Caco-2 (cell line): ENCODE measurements around the gene PRRX2. TPM values are rescaled to one million over a fixed set of nuclear protein-coding genes. Genes with fewer than 3 reads are reported as not detected.

Experiments used
- BruUV-seq: library from RNA; stranded (reverse); fragments of 400-500 nt; replicated peaks from 2 replicates; lab custom pipeline; 2021; lab: Mats Ljungman, UMichigan
- CTCF ChIA-PET: fragments of 300-600 bp; sonication (Branson Sonifier 250); formaldehyde crosslinking; loops from one replicate; lab custom pipeline; 2022; ENCODE audit warnings: antibody characterized with exemption; lab: Charles Lee
- POLR2A ChIA-PET: fragments of 300-600 bp; sonication (Branson Sonifier 250); formaldehyde crosslinking; loops from one replicate; lab custom pipeline; 2022; ENCODE audit warnings: antibody characterized with exemption; lab: Charles Lee
- DNase-seq, 2 experiments: peaks; one replicate each; pipeline versions ENCODE4 v3.0.0 to v3.0.0-alpha.2; 2020 to 2022
- H3K27me3 ChIP-seq: replicated peaks from 2 replicates; pipeline ENCODE4 v1.6.0; 2011; ENCODE audit warnings: low read length; ENCODE audit not compliant: control insufficient read depth, insufficient read depth
- H3K36me3 ChIP-seq: 2 replicates; pipeline ENCODE4 v1.5.1; 2011; ENCODE audit warnings: low read length; ENCODE audit not compliant: control insufficient read depth, insufficient read depth
- H3K4me1 ChIP-seq: fragments of 250-450 bp; sonication (Bioruptor Pico); 2 replicates; pipeline ENCODE4 v1.5.1; 2020; ENCODE audit warnings: mild to moderate bottlenecking
- H3K4me3 ChIP-seq: 2 replicates; pipeline ENCODE4 v1.5.1; 2011; ENCODE audit warnings: low read depth, mild to moderate bottlenecking, control low read depth, low read length
- H3K9me3 ChIP-seq: fragments of 250-450 bp; sonication (Bioruptor Pico); 2 replicates; pipeline ENCODE4 v1.5.1; 2020; ENCODE audit warnings: mild to moderate bottlenecking, moderate library complexity
- H3K27ac Mint-ChIP-seq: one replicate; pipeline ENCODE4 v1.8.0; 2022; ENCODE audit warnings: mixed read lengths; ENCODE audit not compliant: unreplicated experiment
- H3K27me3 Mint-ChIP-seq: one replicate; pipeline ENCODE4 v1.8.0; 2022; ENCODE audit warnings: mixed read lengths; ENCODE audit not compliant: insufficient read depth, unreplicated experiment
- H3K36me3 Mint-ChIP-seq: one replicate; pipeline ENCODE4 v1.8.0; 2022; ENCODE audit warnings: mild to moderate bottlenecking, mixed read lengths; ENCODE audit not compliant: insufficient read depth, unreplicated experiment
- H3K4me1 Mint-ChIP-seq: one replicate; pipeline ENCODE4 v1.8.0; 2022; ENCODE audit warnings: low read depth, mixed read lengths; ENCODE audit not compliant: unreplicated experiment
- H3K4me3 Mint-ChIP-seq: one replicate; pipeline ENCODE4 v1.8.0; 2022; ENCODE audit warnings: mild to moderate bottlenecking, moderate library complexity, mixed read lengths; ENCODE audit not compliant: unreplicated experiment
- H3K9me3 Mint-ChIP-seq: one replicate; pipeline ENCODE4 v1.8.0; 2022; ENCODE audit warnings: mixed read lengths; ENCODE audit not compliant: unreplicated experiment
- CTCF ChIP-seq, 2 experiments: fragments of 200-600 bp in 1 of 2; IDR thresholded peaks; 1 replicate in 1 of 2; 2 replicates in 1 of 2; pipeline versions ENCODE4 v1.5.1 to v1.8.0; 2011 to 2022; ENCODE audit warnings: antibody characterized with exemption in 1 of 2, control low read depth in 1 of 2, inconsistent platforms in 1 of 2, low read depth in 1 of 2, low read length in 1 of 2, mild to moderate bottlenecking in 1 of 2, moderate library complexity in 1 of 2; ENCODE audit not compliant: insufficient read depth in 1 of 2, severe bottlenecking in 1 of 2, unreplicated experiment in 1 of 2
- intact Hi-C: fragments of 100-400 bp; cut with micrococcal nuclease; formaldehyde crosslinking; loops from one replicate; pipeline ENCODE4 v1.10.0; 2022; ENCODE audit not compliant: unreplicated experiment
- total RNA-seq: library from RNA; stranded (reverse); gene quantifications from 2 replicates; pipeline ENCODE4 v1.2.3, GENCODE V29; 2022

PRRX2 gene
- total RNA-seq, 1 experiment from 2014 or later, result not detected

- H3K27me3 Mint-ChIP-seq, result peaks cover 8% of the 10 kb centered on the region
These were observed 12.0 kb downstream of the PRRX2 start for GRCh38 chr9:129677456-129677855.

GRCh38 chr9:129678844-129679243, 13.4 kb downstream of the PRRX2 start:
- no peaks in the 10 kb centered on the region for H3K9me3 ChIP-seq
- POLR2A ChIA-PET, result no interaction called here

More at GRCh38 chr9:129677456-129677855, 12.0 kb downstream of the PRRX2 start:
- Mint-ChIP-seq H3K36me3 (no peaks in the 10 kb centered on the region), H3K4me3 (no peak overlapping the region), H3K4me1 (no peaks in the 10 kb centered on the region), H3K9me3 (no peaks in the 10 kb centered on the region), H3K27ac (no peak overlapping the region)
- no peak overlapping the region for H3K4me3 ChIP-seq
- H3K4me1 ChIP-seq, result no peaks in the 10 kb centered on the region
- H3K27me3 ChIP-seq, result no peaks in the 10 kb centered on the region
- no peaks in the 10 kb centered on the region for H3K9me3 ChIP-seq
- BruUV-seq, result no TSS peak
- POLR2A ChIA-PET, result no interaction called here
- CTCF ChIA-PET, result no interaction called here
- intact Hi-C loops, result no loop called here
- TF ChIP-seq CTCF (IDR thresholded peaks at IDR 0.05; ENCODE audit: insufficient read depth in 1 of 2, low read depth in 1 of 2, low read length in 1 of 2, severe bottlenecking in 1 of 2, unreplicated experiment in 1 of 2), result no peak
- no peaks in the 10 kb centered on the region for H3K36me3 ChIP-seq
- DNase-seq, result no peak

GRCh38 chr9:129679537-129679936, 14.1 kb downstream of the PRRX2 start:
- DNase-seq, result no peak
- no peaks in the 10 kb centered on the region for H3K9me3 ChIP-seq
- no peak for TF ChIP-seq CTCF (IDR thresholded peaks at IDR 0.05; ENCODE audit: insufficient read depth in 1 of 2, low read depth in 1 of 2, low read length in 1 of 2, severe bottlenecking in 1 of 2, unreplicated experiment in 1 of 2)
- H3K27me3 ChIP-seq, result no peaks in the 10 kb centered on the region
- ChIA-PET CTCF (no interaction called here), POLR2A (no interaction called here)
- Mint-ChIP-seq H3K4me1 (no peaks in the 10 kb centered on the region), H3K9me3 (no peaks in the 10 kb centered on the region), H3K27me3 (peaks cover 2% of the 10 kb centered on the region), H3K27ac (no peak overlapping the region), H3K36me3 (no peaks in the 10 kb centered on the region), H3K4me3 (no peak overlapping the region)
- BruUV-seq, result no TSS peak
- no peaks in the 10 kb centered on the region for H3K36me3 ChIP-seq
- no peaks in the 10 kb centered on the region for H3K4me1 ChIP-seq
- H3K4me3 ChIP-seq, result no peak overlapping the region
- intact Hi-C loops, result no loop called here

More at GRCh38 chr9:129678844-129679243, 13.4 kb downstream of the PRRX2 start:
- Histone ChIP-seq H3K4me3 (no peak overlapping the region), H3K4me1 (no peaks in the 10 kb centered on the region), H3K36me3 (no peaks in the 10 kb centered on the region), H3K27me3 (no peaks in the 10 kb centered on the region)
- Mint-ChIP-seq H3K27me3 (peaks cover 2% of the 10 kb centered on the region), H3K4me3 (no peak overlapping the region), H3K36me3 (no peaks in the 10 kb centered on the region), H3K27ac (no peak overlapping the region), H3K4me1 (no peaks in the 10 kb centered on the region), H3K9me3 (no peaks in the 10 kb centered on the region)
- intact Hi-C loops, result no loop called here
- TF ChIP-seq CTCF (IDR thresholded peaks at IDR 0.05; ENCODE audit: insufficient read depth in 1 of 2, low read depth in 1 of 2, low read length in 1 of 2, severe bottlenecking in 1 of 2, unreplicated experiment in 1 of 2), result no peak
- CTCF ChIA-PET, result no interaction called here
- DNase-seq, result no peak
- no TSS peak for BruUV-seq
